NCI-H510A treated with DMSO at 0.1 percent for 48 hours (cell line): Measurements from ENCODE around the gene GARIN5B.

Experiments used
- DNase-seq: peaks from one replicate; lab custom pipeline; 2025; lab: John Stamatoyannopoulos, UW

GARIN5B gene

DNA sequence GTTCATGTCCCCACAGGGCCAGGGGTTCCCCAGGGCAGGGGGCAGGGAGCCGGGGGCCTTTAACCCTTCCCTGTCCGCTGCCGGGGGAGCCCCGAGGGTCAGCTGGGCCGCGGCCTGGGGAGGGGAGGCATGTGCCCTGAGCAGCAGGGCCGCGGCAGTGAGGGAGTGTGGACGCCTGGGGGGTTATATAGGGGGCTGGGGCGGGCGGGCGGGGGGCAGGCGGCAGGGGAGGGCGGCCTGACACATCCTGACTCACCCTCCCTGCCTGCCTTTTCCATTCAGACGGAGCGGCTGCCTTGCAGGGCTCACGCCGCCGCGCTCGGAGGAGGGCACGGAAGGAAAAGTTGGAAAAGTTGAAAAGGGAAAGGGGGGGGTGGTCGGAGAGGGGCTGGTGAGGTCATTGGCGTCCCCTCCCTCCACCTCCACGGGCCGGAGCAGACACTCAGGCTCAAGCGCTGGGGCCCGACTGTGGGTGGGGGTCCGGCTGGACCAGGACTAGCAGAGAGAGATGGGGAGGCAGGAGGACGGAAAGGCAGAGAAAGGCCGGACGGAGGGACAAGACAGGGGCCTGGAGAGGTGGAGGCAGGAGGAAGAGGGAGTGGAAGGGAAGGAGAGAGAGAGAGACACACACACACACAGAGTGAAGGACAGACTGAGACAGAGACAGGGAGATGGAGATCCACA is 7.4 kb upstream of the GARIN5B start, which contains the start of gene IL11:
Gene IL11 (minus strand): TSS at position 159 of the 684 bp plus-strand sequence. CDS start 153 bp downstream, at position 6.
- no peak for DNase-seq

DNA sequence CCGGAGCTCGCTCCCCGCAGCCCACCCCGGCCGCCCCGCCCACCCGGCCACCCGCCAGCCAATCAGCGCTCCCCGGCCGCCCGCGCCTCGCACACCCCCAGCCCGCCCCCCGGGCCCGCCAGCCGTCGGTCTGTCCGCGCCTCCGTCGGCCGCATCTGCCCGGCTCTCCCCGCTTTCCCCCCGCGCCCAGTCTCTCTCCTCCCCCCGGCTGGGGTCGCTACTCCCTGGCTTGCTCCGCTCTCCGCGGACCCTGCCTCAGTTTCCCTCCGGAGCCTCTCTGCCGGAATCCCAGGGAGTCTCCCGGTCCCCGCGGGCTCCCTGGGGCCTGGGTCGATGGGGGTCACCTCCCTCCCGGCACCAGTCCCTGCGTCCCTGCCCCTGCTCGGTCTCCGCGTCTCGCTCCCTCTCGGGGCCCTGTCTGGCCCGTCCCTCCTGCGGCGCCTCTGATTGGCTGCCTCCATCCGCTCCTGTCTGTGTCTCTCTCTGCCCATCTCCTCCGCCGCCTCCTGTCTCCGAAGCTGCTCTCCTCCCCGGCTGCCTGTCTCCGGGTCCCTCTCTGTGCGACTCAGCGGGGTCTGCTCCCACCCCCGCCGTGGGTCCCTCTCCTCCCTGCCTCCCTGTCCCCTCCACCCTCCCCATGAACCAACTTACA is 6.7 kb upstream of the GARIN5B start:
- DNase-seq, result peak; percentile 30

DNA sequence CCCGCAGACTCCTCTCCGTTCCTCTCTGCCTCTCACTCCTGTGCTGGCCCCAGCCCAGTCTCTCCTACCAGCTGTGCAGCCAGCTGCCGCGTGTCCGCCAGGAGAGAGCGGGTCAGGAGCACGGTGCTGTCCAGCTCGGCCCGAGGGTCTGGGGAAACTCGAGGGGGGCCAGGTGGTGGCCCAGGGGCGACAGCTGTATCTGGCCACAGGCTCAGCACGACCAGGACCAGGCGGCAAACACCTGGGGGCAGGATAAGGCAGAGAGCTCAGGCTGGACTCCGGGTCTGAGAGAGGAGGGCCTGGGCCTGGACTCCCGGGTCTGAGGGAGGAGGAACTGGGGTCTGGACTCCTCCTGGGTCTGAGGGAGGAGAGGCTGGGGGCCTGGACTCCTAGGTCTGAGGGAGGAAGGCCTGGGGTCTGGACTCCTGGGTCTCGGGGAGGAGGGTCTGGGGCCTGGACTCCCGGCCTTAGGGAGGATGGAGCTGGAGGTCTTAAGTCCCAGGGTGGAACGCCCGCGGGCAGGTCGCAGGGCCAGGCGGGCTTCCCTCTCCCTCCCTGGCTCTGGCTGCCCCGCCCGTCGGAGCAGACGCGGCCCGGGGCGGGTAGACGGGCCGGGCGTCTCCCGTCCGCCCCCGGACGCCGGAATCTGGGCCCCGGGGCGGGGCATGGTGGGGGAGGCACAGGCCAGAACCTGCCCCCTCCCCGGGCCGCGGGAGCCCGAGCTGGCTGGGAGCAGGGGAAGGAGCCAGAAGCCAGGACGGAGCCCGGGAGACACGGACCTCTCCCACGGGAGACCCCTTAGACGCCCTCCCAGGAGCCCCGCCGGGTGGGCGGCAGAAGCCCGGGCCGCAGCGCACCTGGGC is 5.9 kb upstream of the GARIN5B start:
- no peak for DNase-seq

- no peak for DNase-seq
Measured at GRCh38 chr19:55368106-55368505, 5.0 kb upstream of the GARIN5B start.

GRCh38 chr19:55366790-55367189 is 3.7 kb upstream of the GARIN5B start:
- DNase-seq, result no peak

GRCh38 chr19:55365964-55366363 is 2.9 kb upstream of the GARIN5B start:
- no peak for DNase-seq

DNA sequence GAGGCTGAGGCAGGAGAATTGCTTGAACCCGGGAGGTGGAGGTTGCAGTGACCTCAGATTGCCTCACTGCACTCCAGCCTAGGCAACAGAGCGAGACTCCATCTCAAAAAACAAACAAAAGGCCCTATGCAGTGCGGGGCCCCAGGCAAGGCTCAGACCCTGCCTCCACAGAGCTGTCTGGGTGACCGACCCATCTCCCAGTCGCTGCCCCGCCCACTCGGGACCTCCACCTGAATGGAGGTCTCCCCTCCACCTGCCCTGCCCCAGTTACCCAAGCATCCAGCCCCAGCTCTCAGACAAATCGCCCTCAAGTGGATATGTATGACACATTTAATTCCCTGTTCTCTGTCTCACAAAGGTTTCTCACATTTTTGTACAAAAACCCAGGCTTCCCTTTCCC is 2.2 kb upstream of the GARIN5B start:
- DNase-seq, result no peak

DNA sequence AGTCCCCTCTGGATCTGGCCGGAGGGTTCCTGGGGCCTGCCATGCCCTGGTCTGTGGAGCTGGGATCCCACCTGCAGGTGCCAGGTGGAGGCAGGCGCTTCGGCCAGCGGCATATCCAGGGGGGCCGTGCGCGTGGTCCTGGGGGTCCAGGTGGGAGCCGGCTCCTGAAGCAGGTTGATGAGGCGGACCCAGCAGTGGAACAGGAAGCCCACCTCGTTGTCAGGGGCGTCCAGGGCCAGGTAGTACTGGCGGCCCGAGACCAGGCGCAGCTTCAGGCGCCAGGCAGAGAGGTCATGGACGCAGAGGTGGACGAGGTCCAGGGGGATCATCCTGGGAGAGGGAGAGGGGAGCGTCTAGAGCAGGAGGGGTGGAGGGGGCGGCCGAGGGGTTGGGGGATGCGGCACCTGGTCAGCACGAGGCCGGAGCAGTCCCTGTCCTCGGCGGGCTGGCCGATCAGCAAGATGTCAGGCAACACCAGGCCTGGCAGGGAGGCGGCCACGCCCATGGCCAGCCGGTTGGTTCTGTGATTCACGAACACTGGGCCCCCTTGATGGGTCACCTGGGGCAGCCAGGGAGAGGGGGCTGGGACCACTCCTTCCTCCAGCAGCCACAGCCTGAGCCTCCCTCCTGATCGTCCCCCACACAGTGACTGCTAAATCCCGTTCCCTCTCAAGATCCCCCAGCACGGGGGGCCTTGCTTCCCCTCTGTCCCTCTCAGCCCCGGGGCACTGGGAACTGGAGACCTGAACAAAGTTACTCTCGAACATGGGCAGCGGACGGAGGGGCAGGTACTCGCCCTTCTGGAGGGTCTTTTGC is 678 bp downstream of the GARIN5B start:
- no peak for DNase-seq

DNA sequence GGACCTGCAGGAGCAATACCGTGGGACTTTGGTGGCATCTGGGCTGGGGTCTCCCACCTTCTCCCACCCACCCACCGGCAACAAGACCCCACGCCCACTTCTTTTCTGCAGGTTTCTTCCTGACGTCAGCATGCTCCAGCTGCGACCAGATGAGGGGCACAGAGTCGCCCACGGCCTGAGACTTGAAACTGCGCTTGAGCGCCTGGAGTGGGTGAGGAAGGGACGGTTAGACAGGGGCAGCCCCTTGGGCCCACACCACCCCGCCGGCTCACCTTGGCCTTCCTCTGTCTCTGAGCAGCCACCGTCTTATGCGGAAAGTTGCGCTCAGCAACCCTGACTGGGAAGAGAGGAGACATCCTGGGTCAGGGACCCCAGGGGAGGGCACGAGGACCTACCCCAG is 2.2 kb downstream of the GARIN5B start:
- no peak for DNase-seq

- no peak for DNase-seq
Measured at GRCh38 chr19:55358943-55359908, 3.8 kb downstream of the GARIN5B start.

- no peak for DNase-seq
Measured at GRCh38 chr19:55358493-55358892, 4.6 kb downstream of the GARIN5B start.

- DNase-seq, result no peak
Measured at GRCh38 chr19:55355213-55355821, 7.7 kb downstream of the GARIN5B start.

GRCh38 chr19:55354698-55355212 is 8.3 kb downstream of the GARIN5B start, which contains the start of gene COX6B2:
Gene COX6B2, minus strand, starts transcription at chr19:55354719. Its CDS starts 198 bp downstream, at chr19:55354521.
- DNase-seq, result no peak

- DNase-seq, result peak; percentile 5
Measured at GRCh38 chr19:55353803-55354697, 9.0 kb downstream of the GARIN5B start.

GRCh38 chr19:55353356-55353802 is 9.7 kb downstream of the GARIN5B start:
- DNase-seq, result no peak

- no peak for DNase-seq
Measured at GRCh38 chr19:55352549-55353145, 10.4 kb downstream of the GARIN5B start.

GRCh38 chr19:55352040-55352439 is 11.0 kb downstream of the GARIN5B start:
- no peak for DNase-seq

GRCh38 chr19:55350620-55351315 is 12.3 kb downstream of the GARIN5B start:
- no peak for DNase-seq
